Measurements from ENCODE around the gene EDNRA.
A peak's percentile ranks its signal among the peaks of the same experiment; 100 is the strongest.

The EDNRA gene

GRCh38 chr4:147586032-147586431, 105.1 kb downstream of the EDNRA start:
- no peak for DNase-seq
- no peak for ATAC-seq
- no peaks in the 10 kb centered on the region for H3K27me3 Mint-ChIP-seq
- H3K4me3 Mint-ChIP-seq = no peak overlapping the region
- no peaks in the 10 kb centered on the region for H3K4me1 Mint-ChIP-seq
- no peaks in the 10 kb centered on the region for H3K9me3 Mint-ChIP-seq
- H3K27ac Mint-ChIP-seq = no peak overlapping the region

DNA sequence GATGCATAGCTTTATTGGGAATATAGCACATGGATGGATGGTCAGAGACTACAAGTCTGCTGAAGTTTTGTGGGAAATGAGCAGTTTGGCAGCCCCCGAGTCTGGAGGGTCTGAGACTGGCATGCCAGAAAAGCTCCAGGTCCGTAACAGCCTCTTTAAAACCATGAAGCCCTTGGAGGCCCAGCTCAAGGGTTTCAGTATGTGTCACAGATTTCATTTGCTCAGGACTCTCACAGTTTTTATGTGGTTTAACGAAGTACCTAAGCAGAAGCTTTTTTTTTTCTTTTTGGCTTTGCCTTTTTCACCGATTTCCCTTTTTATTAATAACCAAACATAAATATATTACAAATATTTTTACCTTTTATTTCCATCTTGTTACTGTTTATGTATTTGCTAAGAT, 105.7 kb downstream of the EDNRA start:
- Mint-ChIP-seq H3K27me3 (no peaks in the 10 kb centered on the region), H3K27ac (no peak overlapping the region), H3K9me3 (no peaks in the 10 kb centered on the region), H3K4me3 (no peak overlapping the region), H3K4me1 (no peaks in the 10 kb centered on the region)
- ATAC-seq (no peak), DNase-seq (no peak)

GRCh38 chr4:147587041-147587440, 106.1 kb downstream of the EDNRA start:
- ATAC-seq = no peak
- Mint-ChIP-seq H3K9me3 (no peaks in the 10 kb centered on the region), H3K4me1 (no peaks in the 10 kb centered on the region), H3K27me3 (no peaks in the 10 kb centered on the region), H3K4me3 (no peak overlapping the region), H3K27ac (no peak overlapping the region)
- DNase-seq = no peak

DNA sequence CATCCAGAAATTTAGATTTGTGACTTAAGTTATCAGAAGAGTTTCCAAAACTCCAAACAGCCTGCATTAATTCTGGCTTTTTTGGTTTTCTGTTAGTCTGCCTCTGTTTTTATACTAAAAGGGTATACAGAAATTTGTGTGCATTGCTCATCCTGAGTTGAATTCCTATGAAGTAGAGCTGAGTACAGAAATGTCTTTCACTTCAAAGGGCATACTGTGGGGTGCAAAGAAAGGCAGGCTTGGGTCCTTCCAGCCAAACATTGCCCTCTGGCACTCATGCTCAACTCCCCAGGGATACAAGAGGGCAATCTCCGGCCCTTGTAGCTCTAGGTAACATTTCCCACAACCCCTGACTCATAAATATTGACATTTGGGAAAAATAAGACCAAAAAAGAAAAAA, 108.7 kb downstream of the EDNRA start:
- no peak for ATAC-seq
- H3K4me1 Mint-ChIP-seq = no peaks in the 10 kb centered on the region

GRCh38 chr4:147590249-147590920, 109.5 kb downstream of the EDNRA start:
- no peak overlapping the region for H3K4me3 Mint-ChIP-seq
- H3K4me1 Mint-ChIP-seq = no peaks in the 10 kb centered on the region
- ATAC-seq (no peak), DNase-seq (peak; percentile 8 to 31)
- no peak overlapping the region for H3K27ac Mint-ChIP-seq
- no peaks in the 10 kb centered on the region for H3K9me3 Mint-ChIP-seq
- H3K27me3 Mint-ChIP-seq = no peaks in the 10 kb centered on the region

More for the DNA sequence above, 108.7 kb downstream of the EDNRA start:
- no peak for DNase-seq
- H3K27ac Mint-ChIP-seq = no peak overlapping the region
- no peaks in the 10 kb centered on the region for H3K9me3 Mint-ChIP-seq
- no peaks in the 10 kb centered on the region for H3K27me3 Mint-ChIP-seq
- no peak overlapping the region for H3K4me3 Mint-ChIP-seq

DNA sequence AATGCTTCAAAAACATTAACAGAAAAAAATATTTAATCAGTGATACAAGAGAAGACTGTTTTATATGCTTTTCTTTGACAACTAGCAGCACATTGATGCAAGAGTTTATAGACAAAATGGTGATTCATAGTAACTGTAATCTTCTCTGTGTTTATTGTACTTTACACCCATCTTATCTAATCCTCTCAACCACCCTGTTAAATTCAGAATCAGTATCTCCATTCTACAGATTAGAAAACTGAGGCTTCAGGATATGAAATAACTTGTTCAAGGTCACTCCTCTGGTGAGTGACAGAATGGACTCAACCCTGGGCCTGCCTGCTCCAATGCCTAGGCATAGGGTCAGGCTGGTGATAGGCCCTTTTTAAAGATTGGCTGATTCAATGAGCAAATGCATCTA, 110.2 kb downstream of the EDNRA start:
- no peak for ATAC-seq
- Mint-ChIP-seq H3K9me3 (no peaks in the 10 kb centered on the region), H3K4me3 (no peak overlapping the region), H3K27ac (no peak overlapping the region), H3K4me1 (no peaks in the 10 kb centered on the region), H3K27me3 (no peaks in the 10 kb centered on the region)
- no peak for DNase-seq

DNA sequence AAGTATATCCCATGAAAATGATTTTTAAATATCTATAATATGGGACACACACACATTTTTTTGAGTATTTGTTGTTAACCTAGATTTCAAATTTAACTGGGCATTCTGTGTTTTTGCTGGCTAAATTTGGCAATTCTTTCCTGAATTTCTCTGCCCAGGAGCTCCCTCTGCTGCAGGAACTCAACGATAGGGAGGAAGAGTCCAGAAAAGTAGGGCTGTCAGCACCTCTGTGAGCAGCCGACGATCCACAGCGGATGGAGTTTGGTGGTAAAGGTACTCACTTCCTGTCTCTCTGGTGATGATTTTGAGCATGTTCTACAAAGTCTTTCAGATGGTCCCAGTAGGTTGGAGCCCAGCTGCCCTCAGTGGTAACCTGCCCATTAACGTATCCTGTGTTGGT, 113.2 kb downstream of the EDNRA start:
- Mint-ChIP-seq H3K27ac (no peak overlapping the region), H3K4me1 (no peaks in the 10 kb centered on the region), H3K9me3 (no peaks in the 10 kb centered on the region), H3K4me3 (no peak overlapping the region), H3K27me3 (no peaks in the 10 kb centered on the region)
- ATAC-seq (no peak), DNase-seq (no peak)
